Stomach (tissue), 9 donors: Measurements from ENCODE around the gene IPO11. TPM values are rescaled to one million over a fixed set of nuclear protein-coding genes. Genes with fewer than 3 reads are reported as not detected.
"Not testable (repeated sequence)": the region's sequence is repeated elsewhere in the genome, so short reads cannot be mapped to it uniquely, and the experiment has no call there.

Experiments used
- DNase-seq, 2 donors: peaks; one replicate each; pipeline versions ENCODE4 v3.0.0 to v3.0.0-alpha.2; 2013 to 2019
- H3K27ac ChIP-seq, 5 donors: fragments of 200-600 bp in 4 of 5; sonication (generic) in 4 of 5; one replicate each; pipeline ENCODE4 v1.5.1; 2013 to 2019; ENCODE audit warnings: mild to moderate bottlenecking in 1 of 5, moderate library complexity in 1 of 5
- H3K27me3 ChIP-seq, 3 donors: fragments of 200-600 bp; sonication (generic); one replicate each; pipeline ENCODE4 v1.5.1; 2017 to 2019; ENCODE audit warnings: mixed run types in 1 of 3
- H3K36me3 ChIP-seq, 4 donors: fragments of 200-600 bp; sonication (generic); 1 replicate in 3 of 4; 2 replicates in 1 of 4; pipeline ENCODE4 v1.5.1; 2016 to 2019
- H3K4me1 ChIP-seq, 4 donors: fragments of 200-600 bp; sonication (generic); one replicate each; pipeline ENCODE4 v1.5.1; 2016 to 2019
- H3K4me3 ChIP-seq, 4 donors: fragments of 200-600 bp; sonication (generic) in 3 of 4; one replicate each; pipeline ENCODE4 v1.5.1; 2016 to 2019; ENCODE audit warnings: mild to moderate bottlenecking in 1 of 4
- H3K9me3 ChIP-seq, 4 donors: fragments of 200-600 bp; sonication (generic); one replicate each; pipeline ENCODE4 v1.5.1; 2016 to 2019
- CTCF ChIP-seq, 7 experiments: fragments of 450-650 bp in 4 of 7; fragments of 200-600 bp in 3 of 7; sonication (generic) in 3 of 7; IDR thresholded peaks; one replicate each; pipeline ENCODE4 v1.5.1; 2016 to 2019; ENCODE audit warnings: antibody characterized with exemption in 7 of 7, control low read depth in 2 of 7, mild to moderate bottlenecking in 1 of 7
- EP300 ChIP-seq: sonication (generic); formaldehyde crosslinking; IDR thresholded peaks from one replicate; pipeline ENCODE4 v1.6.1; 2017; ENCODE audit warnings: antibody characterized with exemption
- POLR2A ChIP-seq, 4 donors: fragments of 450-650 bp; IDR thresholded peaks; one replicate each; pipeline ENCODE4 v1.6.1; 2016; ENCODE audit warnings: antibody characterized with exemption in 4 of 4, control low read depth in 2 of 4, mild to moderate bottlenecking in 1 of 4, moderate library complexity in 1 of 4
- POLR2AphosphoS5 ChIP-seq, 3 donors: sonication (generic); formaldehyde crosslinking; IDR thresholded peaks; one replicate each; pipeline ENCODE4 v1.6.1; 2016; ENCODE audit warnings: antibody characterized with exemption in 3 of 3
- WGBS, 5 donors: extraction: QIAGEN DNeasy Blood & Tissue Kit in 3 of 5; methylation state at CpG; one replicate each; pipeline versions ENCODE4 v1.1.5 to v1.1.7; 2013 to 2018; 5-methylcytosine and 5-hydroxymethylcytosine counted together
- intact Hi-C: fragments of 100-400 bp; cut with DNase I; formaldehyde crosslinking; loops from one replicate; pipeline ENCODE4 v1.15.1; 2023; ENCODE audit warnings: low total_unique reads
- polyA plus RNA-seq, 3 donors: library from polyadenylated mRNA; stranded (reverse); fragments of 200-250 nt; gene quantifications; one replicate each; pipeline ENCODE4 v1.2.3, GENCODE V29; 2013
- total RNA-seq, 5 donors: library from RNA; depleted of rRNA; stranded (reverse); fragments of >200 nt; gene quantifications; one replicate each; pipeline versions ENCODE4 v1.1.0 to v1.2.3, GENCODE V29; 2014 to 2016
- donor health status: healthy with polysubstance abuse.
- donor health status: Bipolar disorder and iron deficiency.
- donor health status: healthy.

The IPO11 gene
- total and polyA plus RNA-seq, 8 donors = 8.0 to 37.5 (median 9.8) TPM

- no peak for TF ChIP-seq POLR2AphosphoS5 (IDR thresholded peaks at IDR 0.05)
- no peak for TF ChIP-seq CTCF (IDR thresholded peaks at IDR 0.05)
- no peak for TF ChIP-seq POLR2A (IDR thresholded peaks at IDR 0.05)
- no peak for TF ChIP-seq EP300
- Histone ChIP-seq H3K36me3 (no peaks in the 10 kb centered on the region), H3K4me3 (no peak overlapping the region), H3K27ac (no peak overlapping the region), H3K9me3 (no peaks in the 10 kb centered on the region), H3K27me3 (no peaks in the 10 kb centered on the region), H3K4me1 (no peaks in the 10 kb centered on the region)
- no peak for DNase-seq
- intact Hi-C loops = no loop called here
- 84 to 95% (median 92%) methylated on average over 5 of the region's 5 CpGs for WGBS, 5 donors
These were observed 208.2 kb downstream of the IPO11 start for GRCh38 chr5:62620761-62621160.

GRCh38 chr5:62621280-62621679 lies 208.7 kb downstream of the IPO11 start:
- no peak overlapping the region for H3K4me3 ChIP-seq
- DNase-seq = no peak
- H3K4me1 ChIP-seq = no peaks in the 10 kb centered on the region
- H3K9me3 ChIP-seq = no peaks in the 10 kb centered on the region
- TF ChIP-seq POLR2A (IDR thresholded peaks at IDR 0.05) = no peak
- no peak for TF ChIP-seq CTCF (IDR thresholded peaks at IDR 0.05)
- TF ChIP-seq POLR2AphosphoS5 (IDR thresholded peaks at IDR 0.05) = no peak
- no peak for TF ChIP-seq EP300
- intact Hi-C loops = no loop called here
- H3K36me3 ChIP-seq = peaks cover 0 to 4% (median 1%) of the 10 kb centered on the region in 4 donors
- no peaks in the 10 kb centered on the region for H3K27me3 ChIP-seq
- no peak overlapping the region for H3K27ac ChIP-seq
- 83 to 92% (median 85%) methylated on average over 6 of the region's 6 CpGs for WGBS, 5 donors

GRCh38 chr5:62623271-62623670 lies 210.7 kb downstream of the IPO11 start:
- WGBS, 5 donors = 86 to 95% (median 89%) methylated on average over 1 of the region's 1 CpG
- Histone ChIP-seq H3K36me3 (peaks cover 4 to 21% (median 19%) of the 10 kb centered on the region in 4 donors), H3K27me3 (no peaks in the 10 kb centered on the region), H3K27ac (no peak overlapping the region), H3K4me3 (no peak overlapping the region), H3K9me3 (no peaks in the 10 kb centered on the region), H3K4me1 (no peaks in the 10 kb centered on the region)
- DNase-seq = no peak
- no peak for TF ChIP-seq POLR2A (IDR thresholded peaks at IDR 0.05)
- intact Hi-C loops = no loop called here

GRCh38 chr5:62624436-62624835 lies 211.9 kb downstream of the IPO11 start:
- H3K27me3 ChIP-seq, H3K27ac ChIP-seq, DNase-seq, H3K9me3 ChIP-seq, intact Hi-C loops, H3K4me3 ChIP-seq, H3K4me1 ChIP-seq: not testable (repeated sequence)
- peaks cover 4 to 32% (median 28%) of the 10 kb centered on the region in 4 donors for H3K36me3 ChIP-seq
- WGBS, 5 donors = 94 to 97% (median 96%) methylated on average over 7 of the region's 7 CpGs

GRCh38 chr5:62626534-62626933 lies 214.0 kb downstream of the IPO11 start:
- no peaks in the 10 kb centered on the region for H3K4me1 ChIP-seq
- H3K9me3 ChIP-seq = no peaks in the 10 kb centered on the region
- DNase-seq = no peak
- TF ChIP-seq CTCF (IDR thresholded peaks at IDR 0.05) (no peak), EP300 (no peak), POLR2A (IDR thresholded peaks at IDR 0.05) (no peak)
- H3K27me3 ChIP-seq = no peaks in the 10 kb centered on the region
- intact Hi-C loops = no loop called here
- H3K36me3 ChIP-seq = peaks cover 4 to 48% (median 36%) of the 10 kb centered on the region in 4 donors
- no peak overlapping the region for H3K27ac ChIP-seq
- WGBS, 5 donors = 76 to 84% (median 79%) methylated on average over 2 of the region's 2 CpGs
- H3K4me3 ChIP-seq = no peak overlapping the region
